Measurements from ENCODE around the gene FAM161B.

DNA sequence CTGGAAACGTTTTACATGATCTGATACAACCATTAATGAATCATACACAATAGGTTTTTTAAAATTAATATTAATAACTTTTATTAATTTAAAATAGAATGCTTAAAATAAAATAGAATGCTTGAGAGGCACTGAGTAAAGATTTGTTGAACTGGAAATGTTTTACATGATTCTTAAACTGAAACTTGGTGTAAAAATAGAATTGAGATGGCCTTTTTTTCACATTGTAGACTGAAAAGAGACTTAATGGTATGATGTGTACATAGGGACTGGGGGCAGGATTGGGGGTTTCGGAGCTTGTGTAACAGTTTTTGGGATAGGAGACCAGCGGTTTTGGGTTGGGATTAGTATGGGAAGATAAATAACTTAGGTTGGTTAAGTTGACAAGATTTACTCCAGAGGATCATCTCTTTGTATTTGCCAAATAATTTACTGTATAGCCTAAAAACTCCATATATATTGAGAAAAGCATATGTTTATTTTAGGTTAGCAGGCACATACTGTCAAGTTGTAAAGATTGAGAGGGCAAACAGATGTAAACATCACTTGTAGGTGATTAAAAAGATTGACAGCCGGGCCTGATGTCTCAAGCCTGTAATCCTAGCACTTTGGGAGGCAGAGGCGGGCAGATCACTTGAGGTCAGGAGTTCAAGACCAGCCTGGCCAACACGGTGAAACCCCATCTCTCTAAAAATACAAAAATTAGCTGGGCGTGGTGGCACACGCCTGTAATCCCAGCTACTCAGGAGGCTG, 65.3 kb downstream of the FAM161B start:
- TF ChIP-seq, protein P1, sequence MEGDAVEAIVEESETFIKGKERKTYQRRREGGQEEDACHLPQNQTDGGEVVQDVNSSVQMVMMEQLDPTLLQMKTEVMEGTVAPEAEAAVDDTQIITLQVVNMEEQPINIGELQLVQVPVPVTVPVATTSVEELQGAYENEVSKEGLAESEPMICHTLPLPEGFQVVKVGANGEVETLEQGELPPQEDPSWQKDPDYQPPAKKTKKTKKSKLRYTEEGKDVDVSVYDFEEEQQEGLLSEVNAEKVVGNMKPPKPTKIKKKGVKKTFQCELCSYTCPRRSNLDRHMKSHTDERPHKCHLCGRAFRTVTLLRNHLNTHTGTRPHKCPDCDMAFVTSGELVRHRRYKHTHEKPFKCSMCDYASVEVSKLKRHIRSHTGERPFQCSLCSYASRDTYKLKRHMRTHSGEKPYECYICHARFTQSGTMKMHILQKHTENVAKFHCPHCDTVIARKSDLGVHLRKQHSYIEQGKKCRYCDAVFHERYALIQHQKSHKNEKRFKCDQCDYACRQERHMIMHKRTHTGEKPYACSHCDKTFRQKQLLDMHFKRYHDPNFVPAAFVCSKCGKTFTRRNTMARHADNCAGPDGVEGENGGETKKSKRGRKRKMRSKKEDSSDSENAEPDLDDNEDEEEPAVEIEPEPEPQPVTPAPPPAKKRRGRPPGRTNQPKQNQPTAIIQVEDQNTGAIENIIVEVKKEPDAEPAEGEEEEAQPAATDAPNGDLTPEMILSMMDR (IDR thresholded peaks at IDR 0.05), result no peak
- TF ChIP-seq POLR2AphosphoS5 (IDR thresholded peaks at IDR 0.05), result no peak
- no peak for TF ChIP-seq POLR2A (IDR thresholded peaks at IDR 0.05)
- TF ChIP-seq EP300 (IDR thresholded peaks at IDR 0.05), result no peak
